MCF 10A (cell line): Measurements from ENCODE around the gene TMEM107. TPM values are rescaled to one million over a fixed set of nuclear protein-coding genes. Genes with fewer than 3 reads are reported as not detected.

ENCODE experiments used
- BruUV-seq: library from RNA; stranded (reverse); fragments of 400-500 nt; replicated peaks from 2 replicates; lab custom pipeline; 2021; lab: Mats Ljungman, UMichigan
- CTCF ChIA-PET: fragments of 300-600 bp; sonication (Branson Sonifier 250); formaldehyde crosslinking; extraction: SDS; loops from one replicate; lab custom pipeline; 2021; ENCODE audit warnings: antibody characterized with exemption, inconsistent platforms; lab: Yijun Ruan, JAX
- POLR2A ChIA-PET: fragments of 300-600, 350-650 bp; sonication (Branson Sonifier 250); formaldehyde crosslinking; extraction: SDS; loops from one replicate; lab custom pipeline; 2020; ENCODE audit warnings: antibody characterized with exemption, inconsistent platforms; lab: Yijun Ruan, JAX
- DNase-seq: peaks from one replicate; pipeline ENCODE4 v3.0.0-alpha.2; 2018; ENCODE audit not compliant: unreplicated experiment
- H3K27ac Mint-ChIP-seq: one replicate; pipeline ENCODE4 v1.8.0; 2022; ENCODE audit warnings: mild to moderate bottlenecking, low read depth, mixed read lengths; ENCODE audit not compliant: unreplicated experiment
- H3K27me3 Mint-ChIP-seq: one replicate; pipeline ENCODE4 v1.8.0; 2022; ENCODE audit warnings: mixed read lengths; ENCODE audit not compliant: insufficient read depth, unreplicated experiment
- H3K36me3 Mint-ChIP-seq: one replicate; pipeline ENCODE4 v1.8.0; 2022; ENCODE audit warnings: mild to moderate bottlenecking, moderate library complexity, mixed read lengths; ENCODE audit not compliant: insufficient read depth, unreplicated experiment
- H3K4me1 Mint-ChIP-seq: one replicate; pipeline ENCODE4 v1.8.0; 2022; ENCODE audit warnings: mixed read lengths; ENCODE audit not compliant: insufficient read depth, unreplicated experiment
- H3K4me3 Mint-ChIP-seq: one replicate; pipeline ENCODE4 v1.8.0; 2022; ENCODE audit warnings: mild to moderate bottlenecking, moderate library complexity, mixed read lengths; ENCODE audit not compliant: unreplicated experiment
- H3K9me3 Mint-ChIP-seq: one replicate; pipeline ENCODE4 v1.8.0; 2022; ENCODE audit warnings: mixed read lengths; ENCODE audit not compliant: unreplicated experiment
- intact Hi-C: fragments of 100-400 bp; cut with micrococcal nuclease; formaldehyde crosslinking; loops from 2 replicates; pipeline ENCODE4 v1.14.1; 2022
- total RNA-seq: library from RNA; stranded (reverse); gene quantifications from 2 replicates; pipeline ENCODE4 v1.2.3, GENCODE V29; 2022
- TF ChIP-seq, protein P1 (sequence below): fragments of 200-600 bp; IDR thresholded peaks from one replicate; pipeline ENCODE4 v1.8.0; 2022; ENCODE audit warnings: antibody characterized with exemption, mild to moderate bottlenecking; ENCODE audit not compliant: unreplicated experiment

The TMEM107 gene
- total RNA-seq, 1 experiment from 2014 or later: 8.4 TPM

GRCh38 chr17:8151120-8151640 lies 25.0 kb downstream of the TMEM107 start:
- ChIA-PET CTCF (interaction anchor here (1.2 to 1.5 kb wide), 2 partner anchors 11 to 32 kb away, joined by 5 to 6 read pairs; no protein-coding TSS in a partner anchor), POLR2A (interaction anchor here (0.6 to 16.5 kb wide), 14 partner anchors 10 to 294 kb away, joined by 3 to 429 read pairs (median 4); partner anchors contain the start of genes ALOXE3, HES7, NAA38 and SLC25A35)
- TF ChIP-seq, protein P1, sequence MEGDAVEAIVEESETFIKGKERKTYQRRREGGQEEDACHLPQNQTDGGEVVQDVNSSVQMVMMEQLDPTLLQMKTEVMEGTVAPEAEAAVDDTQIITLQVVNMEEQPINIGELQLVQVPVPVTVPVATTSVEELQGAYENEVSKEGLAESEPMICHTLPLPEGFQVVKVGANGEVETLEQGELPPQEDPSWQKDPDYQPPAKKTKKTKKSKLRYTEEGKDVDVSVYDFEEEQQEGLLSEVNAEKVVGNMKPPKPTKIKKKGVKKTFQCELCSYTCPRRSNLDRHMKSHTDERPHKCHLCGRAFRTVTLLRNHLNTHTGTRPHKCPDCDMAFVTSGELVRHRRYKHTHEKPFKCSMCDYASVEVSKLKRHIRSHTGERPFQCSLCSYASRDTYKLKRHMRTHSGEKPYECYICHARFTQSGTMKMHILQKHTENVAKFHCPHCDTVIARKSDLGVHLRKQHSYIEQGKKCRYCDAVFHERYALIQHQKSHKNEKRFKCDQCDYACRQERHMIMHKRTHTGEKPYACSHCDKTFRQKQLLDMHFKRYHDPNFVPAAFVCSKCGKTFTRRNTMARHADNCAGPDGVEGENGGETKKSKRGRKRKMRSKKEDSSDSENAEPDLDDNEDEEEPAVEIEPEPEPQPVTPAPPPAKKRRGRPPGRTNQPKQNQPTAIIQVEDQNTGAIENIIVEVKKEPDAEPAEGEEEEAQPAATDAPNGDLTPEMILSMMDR: no peak
- intact Hi-C loops: no loop called here
- Mint-ChIP-seq H3K36me3 (no peaks in the 10 kb centered on the region), H3K4me3 (no peak overlapping the region), H3K27ac (no peak overlapping the region), H3K4me1 (peaks cover 33% of the 10 kb centered on the region), H3K27me3 (no peaks in the 10 kb centered on the region), H3K9me3 (no peaks in the 10 kb centered on the region)
- DNase-seq: peak; percentile 69
- no TSS peak for BruUV-seq

DNA sequence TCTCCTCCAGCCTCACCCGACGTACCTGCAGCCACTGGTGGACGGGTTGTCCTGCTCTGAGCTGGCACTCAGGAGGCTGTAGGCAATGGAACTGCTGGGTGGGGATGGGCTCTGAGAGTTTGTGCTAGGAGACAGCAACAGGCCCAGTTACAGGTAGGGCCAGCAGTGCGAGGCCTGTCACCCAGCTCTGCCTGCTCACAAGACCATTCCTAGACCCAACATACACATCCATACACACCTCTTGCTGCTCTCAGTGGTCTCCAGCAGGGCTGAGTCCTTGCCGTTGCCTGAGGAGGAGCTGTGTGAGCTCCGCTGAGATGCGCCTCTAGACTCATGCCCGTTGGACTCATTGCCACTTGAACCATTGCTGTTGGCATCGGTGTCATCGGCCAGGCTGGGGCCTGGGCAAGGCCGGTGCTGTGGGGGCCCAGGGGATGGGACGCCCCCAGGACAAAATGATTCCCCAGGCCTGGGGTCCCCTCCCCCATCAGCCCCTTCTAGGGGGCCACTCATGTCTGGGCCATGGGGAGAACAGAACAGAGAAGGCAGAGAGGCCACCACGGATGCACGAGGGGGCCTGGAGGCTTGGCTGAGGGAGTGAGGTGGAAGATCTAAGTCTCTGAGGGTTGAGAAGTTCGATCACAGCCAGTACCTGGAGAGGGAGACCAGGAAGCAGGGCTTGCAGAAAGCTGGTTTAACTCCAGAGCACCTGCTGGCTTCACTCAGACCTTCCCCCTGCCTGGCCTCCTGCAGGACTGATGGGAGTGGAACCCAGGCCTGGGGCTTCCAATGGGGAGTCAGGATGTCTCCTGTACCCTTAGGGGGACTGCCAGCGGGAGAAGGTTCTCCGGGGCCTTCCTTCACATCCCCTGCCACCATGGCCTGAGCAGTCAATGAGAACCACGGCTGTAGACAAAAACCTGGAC lies 25.7 kb downstream of the TMEM107 start:
- no peak for DNase-seq
- no peaks in the 10 kb centered on the region for H3K27me3 Mint-ChIP-seq
- no peaks in the 10 kb centered on the region for H3K9me3 Mint-ChIP-seq
- H3K36me3 Mint-ChIP-seq: no peaks in the 10 kb centered on the region
- intact Hi-C loops: no loop called here
- TF ChIP-seq, protein P1: no peak
- no peak overlapping the region for H3K4me3 Mint-ChIP-seq
- ChIA-PET POLR2A (interaction anchor here (0.6 to 16.5 kb wide), 14 partner anchors 10 to 293 kb away, joined by 3 to 429 read pairs (median 4); partner anchors contain the start of genes ALOXE3, NAA38, SLC25A35 and TMEM107), CTCF (interaction anchor here (1.2 to 1.5 kb wide), 3 partner anchors 11 to 31 kb away, joined by 5 to 13 read pairs (median 6); no protein-coding TSS in a partner anchor)
- no TSS peak for BruUV-seq
- peaks cover 33% of the 10 kb centered on the region for H3K4me1 Mint-ChIP-seq
- H3K27ac Mint-ChIP-seq: no peak overlapping the region

DNA sequence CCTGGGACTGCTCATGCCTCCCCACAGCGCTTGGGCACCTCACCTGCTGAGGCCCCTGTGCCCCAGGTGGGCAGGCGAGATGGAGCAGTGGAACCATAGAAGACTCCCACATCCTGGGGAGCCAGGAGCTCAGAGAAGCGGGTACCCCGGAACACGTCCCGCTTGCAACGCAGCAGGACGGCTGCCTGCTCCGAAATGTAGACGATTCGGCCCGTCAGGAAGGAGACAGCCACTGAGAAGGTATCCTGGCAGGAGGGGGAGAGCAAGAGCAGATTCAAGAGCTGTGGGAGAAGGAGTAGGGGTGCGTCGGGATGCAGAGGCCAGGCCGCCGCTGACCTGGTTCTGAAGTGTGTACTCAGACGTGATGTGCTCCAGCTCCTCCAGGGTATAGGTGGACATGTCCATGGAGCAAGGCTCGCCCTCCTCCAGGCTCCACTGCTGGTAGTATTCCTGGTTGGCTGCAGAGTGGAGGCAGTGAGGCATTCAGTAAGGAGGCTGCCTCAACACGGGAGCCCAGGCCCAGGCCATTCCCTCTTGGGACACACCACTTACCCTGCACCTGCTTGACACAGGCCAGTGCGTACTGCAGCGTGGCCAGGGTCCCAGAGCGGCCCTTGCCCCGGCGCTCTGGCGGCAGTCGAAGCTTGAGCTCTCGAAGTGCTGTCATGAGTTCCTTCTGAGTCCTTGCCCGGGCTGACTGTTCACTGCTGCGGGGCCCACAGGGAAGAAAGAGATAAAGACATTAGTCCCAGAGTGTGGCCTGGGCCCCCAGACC lies 26.6 kb downstream of the TMEM107 start:
- H3K4me1 Mint-ChIP-seq: peaks cover 33% of the 10 kb centered on the region
- H3K9me3 Mint-ChIP-seq: no peaks in the 10 kb centered on the region
- intact Hi-C loops: no loop called here
- H3K4me3 Mint-ChIP-seq: peak overlapping the region; percentile 31
- DNase-seq: no peak
- no peaks in the 10 kb centered on the region for H3K36me3 Mint-ChIP-seq
- ChIA-PET POLR2A (interaction anchor here (1.1 to 16.5 kb wide), 5 partner anchors 11 to 74 kb away, joined by 3 to 429 read pairs (median 7); partner anchors contain the start of gene ALOXE3), CTCF (interaction anchor here (0.6 to 1.4 kb wide), 3 partner anchors 9 to 92 kb away, joined by 3 to 13 read pairs (median 3); no protein-coding TSS in a partner anchor)
- H3K27ac Mint-ChIP-seq: no peak overlapping the region
- no TSS peak for BruUV-seq
- TF ChIP-seq, protein P1: no peak
- no peaks in the 10 kb centered on the region for H3K27me3 Mint-ChIP-seq
